Inflammatory macrophage (primary cell): ENCODE data around the gene SCAMP1.
"Not testable (repeated sequence)": the region's sequence is repeated elsewhere in the genome, so short reads cannot be mapped to it uniquely, and the experiment has no call there.

Source experiments
- DNase-seq, 2 donors: peaks; one replicate each; pipeline ENCODE4 v3.0.0-alpha.2; 2020 to 2022

Gene SCAMP1

GRCh38 chr5:78361631-78361993 is 1.2 kb downstream of the SCAMP1 start:
- DNase-seq: peak; percentile 66 to 77

- no peak for DNase-seq
Measured at GRCh38 chr5:78362220-78362619, 1.8 kb downstream of the SCAMP1 start.

- DNase-seq: no peak
Measured at GRCh38 chr5:78364005-78364404, 3.6 kb downstream of the SCAMP1 start.

- no peak for DNase-seq
Measured at GRCh38 chr5:78367318-78367991, 7.0 kb downstream of the SCAMP1 start.

- no peak for DNase-seq
Measured at GRCh38 chr5:78369680-78370079, 9.3 kb downstream of the SCAMP1 start.

GRCh38 chr5:78373231-78373630 is 12.8 kb downstream of the SCAMP1 start:
- DNase-seq: no peak

- no peak for DNase-seq
Measured at GRCh38 chr5:78376315-78376714, 15.9 kb downstream of the SCAMP1 start.

- no peak for DNase-seq
Measured at GRCh38 chr5:78377056-78377717, 16.8 kb downstream of the SCAMP1 start.

GRCh38 chr5:78377718-78378105 is 17.3 kb downstream of the SCAMP1 start:
- no peak for DNase-seq

GRCh38 chr5:78387468-78388153 is 27.2 kb downstream of the SCAMP1 start:
- no peak for DNase-seq

- DNase-seq: not testable (repeated sequence)
Measured at GRCh38 chr5:78391357-78391756, 30.9 kb downstream of the SCAMP1 start.

- DNase-seq: no peak
Measured at GRCh38 chr5:78397831-78398230, 37.4 kb downstream of the SCAMP1 start.

- no peak for DNase-seq
Measured at GRCh38 chr5:78399116-78399515, 38.7 kb downstream of the SCAMP1 start.

- no peak for DNase-seq
Measured at GRCh38 chr5:78404682-78405293, 44.4 kb downstream of the SCAMP1 start.

GRCh38 chr5:78405829-78406750 is 45.7 kb downstream of the SCAMP1 start:
- no peak for DNase-seq

- DNase-seq: no peak
Measured at GRCh38 chr5:78407458-78407857, 47.0 kb downstream of the SCAMP1 start.

- no peak for DNase-seq
Measured at GRCh38 chr5:78411586-78411985, 51.2 kb downstream of the SCAMP1 start.

GRCh38 chr5:78416677-78417425 is 56.4 kb downstream of the SCAMP1 start:
- DNase-seq: no peak

- DNase-seq: no peak
Measured at GRCh38 chr5:78419396-78419795, 59.0 kb downstream of the SCAMP1 start.

- DNase-seq: no peak
Measured at GRCh38 chr5:78420548-78420947, 60.1 kb downstream of the SCAMP1 start.

GRCh38 chr5:78424665-78425064 is 64.2 kb downstream of the SCAMP1 start:
- DNase-seq: peak; percentile 14 to 81
